H1 (cell line): ENCODE data around the gene RENBP. TPM values are rescaled to one million over a fixed set of nuclear protein-coding genes. Genes with fewer than 3 reads are reported as not detected.

Source experiments
- CTCF ChIA-PET: fragments of 300-600 bp; sonication (Branson Sonifier 250); formaldehyde crosslinking; loops from one replicate; lab custom pipeline; 2021; ENCODE audit not compliant: partially characterized antibody; lab: Charles Lee
- POLR2A ChIA-PET: fragments of 300-600 bp; sonication (Branson Sonifier 250); formaldehyde crosslinking; loops from one replicate; lab custom pipeline; 2021; ENCODE audit warnings: inconsistent platforms; ENCODE audit not compliant: partially characterized antibody; lab: Charles Lee
- DNase-seq, 2 experiments: peaks; one replicate each; pipeline versions ENCODE4 v3.0.0 to v3.0.0-alpha.2; 2010 to 2022; ENCODE audit warnings: low spot score in 2 of 2, low read depth in 1 of 2, mixed read lengths in 1 of 2
- FAIRE-seq: peaks from 2 replicates; lab custom pipeline; 2011; peaks lifted over from hg19 to GRCh38; lab: Jason Lieb, UNC
- H2AFZ ChIP-seq: 2 replicates; pipeline ENCODE4 v1.8.1; 2012; ENCODE audit warnings: low read length, inconsistent platforms
- H2AK5ac ChIP-seq: 2 replicates; pipeline ENCODE4 v1.6.1; 2013; ENCODE audit warnings: low read depth, low read length
- H2BK120ac ChIP-seq: replicated peaks from 2 replicates; pipeline ENCODE3; 2013; ENCODE audit warnings: low read depth, low read length, inconsistent platforms
- H2BK12ac ChIP-seq: 2 replicates; pipeline ENCODE4 v1.6.1; 2013; ENCODE audit warnings: low read depth, low read length
- H2BK15ac ChIP-seq: 2 replicates; pipeline ENCODE4 v1.6.1; 2013; ENCODE audit warnings: low read length
- H2BK20ac ChIP-seq: 2 replicates; pipeline ENCODE4 v1.6.1; 2013; ENCODE audit warnings: low read length
- H2BK5ac ChIP-seq: 2 replicates; pipeline ENCODE4 v1.6.1; 2013; ENCODE audit warnings: low read depth, low read length
- H3K14ac ChIP-seq: 2 replicates; pipeline ENCODE4 v1.6.1; 2013; ENCODE audit warnings: inconsistent platforms; ENCODE audit not compliant: insufficient read length
- H3K18ac ChIP-seq: 2 replicates; pipeline ENCODE4 v1.6.1; 2013; ENCODE audit warnings: low read length; ENCODE audit errors: extremely low read depth
- H3K23ac ChIP-seq: 2 replicates; pipeline ENCODE4 v1.6.1; 2013; ENCODE audit warnings: inconsistent platforms; ENCODE audit not compliant: insufficient read length
- H3K23me2 ChIP-seq: 2 replicates; pipeline ENCODE4 v1.6.1; 2013; ENCODE audit warnings: low read depth, low read length
- H3K27ac ChIP-seq: 2 replicates; pipeline ENCODE4 v1.6.1; 2011; ENCODE audit warnings: low read depth, low read length, inconsistent platforms
- H3K27me3 ChIP-seq, 4 experiments: replicated peaks in 1 of 4; 1 replicate in 1 of 4; 2 replicates in 3 of 4; pipeline versions ENCODE4 v1.6.1 to v1.8.1; 2011 to 2013; ENCODE audit warnings: low read length in 3 of 4, mild to moderate bottlenecking in 3 of 4, inconsistent platforms in 2 of 4, mixed read lengths in 2 of 4, moderate library complexity in 1 of 4; ENCODE audit not compliant: control insufficient read depth in 3 of 4, insufficient read depth in 3 of 4; ENCODE audit errors: extremely low read depth in 1 of 4
- H3K36me3 ChIP-seq, 4 experiments: 2 replicates each; pipeline versions ENCODE4 v1.6.1 to v1.8.1; 2011 to 2013; ENCODE audit warnings: mild to moderate bottlenecking in 4 of 4, low read length in 3 of 4, moderate library complexity in 2 of 4, control low read depth in 1 of 4, inconsistent platforms in 1 of 4; ENCODE audit not compliant: insufficient read depth in 4 of 4, control insufficient read depth in 2 of 4
- H3K4ac ChIP-seq: replicated peaks from 2 replicates; pipeline ENCODE3; 2013; ENCODE audit warnings: low read length, low read depth, mixed read lengths, inconsistent platforms; ENCODE audit not compliant: insufficient read length
- H3K4me1 ChIP-seq, 4 experiments: replicated peaks in 1 of 4; 1 replicate in 1 of 4; 2 replicates in 3 of 4; pipeline versions ENCODE4 v1.6.1 to v1.8.1; 2011 to 2013; ENCODE audit warnings: low read length in 3 of 4, inconsistent platforms in 2 of 4, mixed read lengths in 1 of 4; ENCODE audit not compliant: insufficient read depth in 4 of 4, control insufficient read depth in 3 of 4
- H3K4me2 ChIP-seq, 2 experiments: 2 replicates each; pipeline versions ENCODE4 v1.6.1 to v1.8.1; 2011 to 2013; ENCODE audit warnings: low read depth in 2 of 2, low read length in 2 of 2, control low read depth in 1 of 2, inconsistent platforms in 1 of 2, mild to moderate bottlenecking in 1 of 2; ENCODE audit not compliant: insufficient read depth in 1 of 2
- H3K4me3 ChIP-seq, 4 experiments: fragments of 200-600, 300-600 bp in 1 of 4; sonication (generic), shearing (Covaris generic), sonication (Bioruptor Twin) in 1 of 4; 2 replicates each; pipeline versions ENCODE4 v1.5.1 to v1.8.1; 2011 to 2016; ENCODE audit warnings: low read length in 4 of 4, low read depth in 3 of 4, control low read depth in 2 of 4, inconsistent platforms in 2 of 4, mild to moderate bottlenecking in 2 of 4, mixed read lengths in 1 of 4, moderate library complexity in 1 of 4; ENCODE audit not compliant: insufficient read depth in 2 of 4; ENCODE audit errors: extremely low read depth in 1 of 4
- H3K56ac ChIP-seq: replicated peaks from 2 replicates; pipeline ENCODE3; 2013; ENCODE audit warnings: low read depth, mild to moderate bottlenecking, mixed read lengths, low read length, inconsistent platforms; ENCODE audit not compliant: insufficient read length
- H3K79me1 ChIP-seq: 2 replicates; pipeline ENCODE4 v1.6.1; 2013; ENCODE audit warnings: low read depth, low read length, control low read depth
- H3K79me2 ChIP-seq, 2 experiments: 2 replicates each; pipeline versions ENCODE4 v1.6.1 to v1.8.1; 2012 to 2013; ENCODE audit warnings: low read length in 2 of 2, mild to moderate bottlenecking in 2 of 2, inconsistent platforms in 1 of 2; ENCODE audit not compliant: insufficient read depth in 2 of 2, control insufficient read depth in 1 of 2
- H3K9ac ChIP-seq, 4 experiments: replicated peaks in 1 of 4; 1 replicate in 1 of 4; 2 replicates in 3 of 4; pipeline versions ENCODE4 v1.6.1 to v1.8.1; 2011 to 2013; ENCODE audit warnings: low read depth in 3 of 4, low read length in 3 of 4, control low read depth in 2 of 4, mild to moderate bottlenecking in 2 of 4, moderate library complexity in 2 of 4, inconsistent platforms in 1 of 4; ENCODE audit errors: extremely low read depth in 1 of 4
- H3K9me3 ChIP-seq, 2 experiments: 2 replicates each; pipeline versions ENCODE4 v1.6.1 to v1.8.1; 2012 to 2013; ENCODE audit warnings: mild to moderate bottlenecking in 2 of 2, moderate library complexity in 2 of 2, control low read depth in 1 of 2, inconsistent platforms in 1 of 2, low read depth in 1 of 2, low read length in 1 of 2, mixed read lengths in 1 of 2; ENCODE audit not compliant: insufficient read depth in 2 of 2
- H4K20me1 ChIP-seq, 2 experiments: replicated peaks in 1 of 2; 2 replicates each; pipeline versions ENCODE3 to v1.8.1; 2011 to 2013; ENCODE audit warnings: inconsistent platforms in 2 of 2, low read length in 2 of 2, mild to moderate bottlenecking in 1 of 2; ENCODE audit not compliant: insufficient read depth in 2 of 2, control insufficient read depth in 1 of 2
- H4K5ac ChIP-seq: 2 replicates; pipeline ENCODE4 v1.6.1; 2013; ENCODE audit warnings: low read length, low read depth, mixed read lengths, inconsistent platforms; ENCODE audit not compliant: insufficient read length
- H4K8ac ChIP-seq: 2 replicates; pipeline ENCODE4 v1.8.0; 2013; ENCODE audit warnings: mild to moderate bottlenecking, moderate library complexity, low read length, inconsistent platforms; ENCODE audit not compliant: insufficient read depth; ENCODE audit errors: extremely low read depth
- H4K91ac ChIP-seq: replicated peaks from 2 replicates; pipeline ENCODE3; 2013; ENCODE audit warnings: low read length, mixed read lengths, inconsistent platforms; ENCODE audit not compliant: insufficient read length
- CHD1 ChIP-seq: IDR thresholded peaks from 2 replicates; pipeline ENCODE4 v1.6.1; 2012; ENCODE audit warnings: low read depth, low read length, improper control_type of control experiment
- EP300 ChIP-seq, 2 experiments: IDR thresholded peaks; 1 replicate in 1 of 2; 2 replicates in 1 of 2; pipeline ENCODE4 v1.6.1; 2011 to 2012; ENCODE audit warnings: low read depth in 2 of 2, low read length in 2 of 2, mild to moderate bottlenecking in 2 of 2, borderline replicate concordance in 1 of 2, inconsistent platforms in 1 of 2, moderate library complexity in 1 of 2
- GTF2F1 ChIP-seq: IDR thresholded peaks from 2 replicates; pipeline ENCODE4 v1.6.1; 2012; ENCODE audit warnings: low read depth, low read length, improper control_type of control experiment, borderline replicate concordance
- KDM5A ChIP-seq: fragments of 200-600 bp; IDR thresholded peaks from 2 replicates; pipeline ENCODE4 v1.7.1; 2012; ENCODE audit warnings: mild to moderate bottlenecking, low read length, inconsistent platforms, mixed read lengths
- RBBP5 ChIP-seq: IDR thresholded peaks from 2 replicates; pipeline ENCODE4 v1.7.1; 2012; ENCODE audit warnings: low read depth, mild to moderate bottlenecking, inconsistent platforms, low read length, moderate library complexity, borderline replicate concordance
- SIX5 ChIP-seq: IDR thresholded peaks from 2 replicates; pipeline ENCODE4 v1.6.1; 2011; ENCODE audit warnings: mild to moderate bottlenecking, low read depth, low read length
- SRF ChIP-seq: IDR thresholded peaks from 2 replicates; pipeline ENCODE4 v1.6.1; 2011; ENCODE audit warnings: mild to moderate bottlenecking, low read depth, low read length, moderate library complexity
- TAF7 ChIP-seq: optimal IDR thresholded peaks from 2 replicates; pipeline ENCODE3; 2011; ENCODE audit warnings: low read depth, mild to moderate bottlenecking, inconsistent platforms, low read length, moderate library complexity, borderline replicate concordance
- YY1 ChIP-seq: IDR thresholded peaks from 2 replicates; pipeline ENCODE4 v1.6.1; 2011; ENCODE audit warnings: low read depth, mild to moderate bottlenecking, low read length
- WGBS, 2 experiments: shearing (Covaris generic) in 1 of 2; methylation state at CpG; one replicate each; pipeline versions ENCODE4 v1.1.6 to v1.1.7; 2013 to 2015; ENCODE audit warnings: low lambda C conversion rate in 2 of 2, mixed read lengths in 2 of 2, inconsistent platforms in 1 of 2, low coverage in 1 of 2, missing lambda C conversion rate in 1 of 2; ENCODE audit not compliant: insufficient replicate concordance in 2 of 2, insufficient coverage in 1 of 2, insufficient read length in 1 of 2; ENCODE audit errors: extremely low coverage in 1 of 2, missing lambda C conversion rate in 1 of 2; 5-methylcytosine and 5-hydroxymethylcytosine counted together
- polyA plus RNA-seq, 7 experiments: library from polyadenylated mRNA; depleted of rRNA in 3 of 7; stranded (reverse) in 5 of 7; unstranded in 2 of 7; fragments of >200 nt in 5 of 7; fragments of 200-250 nt in 2 of 7; gene quantifications; 1 replicate in 5 of 7; 2 replicates in 1 of 7; 4 replicates in 1 of 7; pipeline versions ENCODE4 v1.2.1 to v1.2.3, GENCODE V29; 2011 to 2013; ENCODE audit warnings: missing spikeins in 2 of 7, mixed read lengths in 2 of 7
- total RNA-seq: library from RNA; stranded (reverse); fragmentation: NEBNext Ultra II Directional; extraction: Animal tissue kit (Norgen Biotek cat#: 25700); gene quantifications from 2 replicates; pipeline ENCODE4 v1.2.1, GENCODE V29; 2021

The RENBP gene
- total and polyA plus RNA-seq, 2 of the 8 experiments (the other 6 are each of a cell fraction or from before 2014, with no cell fraction given), result 12.4 to 21.8 TPM

- no peak overlapping the region for H3K27ac ChIP-seq
- no peaks in the 10 kb centered on the region for H3K27me3 ChIP-seq
- no peak overlapping the region for H2BK5ac ChIP-seq
- ChIA-PET POLR2A (no interaction called here), CTCF (interaction anchor here (0.6 kb wide), 1 partner anchor 9 kb away, joined by 4 read pairs; no protein-coding TSS in a partner anchor)
- H3K4me3 ChIP-seq, result no peak overlapping the region
- WGBS, 2 experiments, result 97% methylated on average over 14 of the region's 14 CpGs; no CpG with 5 or more reads in 1 of the 2 experiments
- H3K23me2 ChIP-seq, result no peaks in the 10 kb centered on the region; the same call in 1 of the 2 replicates
- H3K56ac ChIP-seq, result no peak overlapping the region
- no peak overlapping the region for H2AFZ ChIP-seq
- no peak overlapping the region for H3K23ac ChIP-seq
- no peak overlapping the region for H4K8ac ChIP-seq
- H3K4ac ChIP-seq, result no peak overlapping the region
- H3K14ac ChIP-seq, result no peak overlapping the region
- H3K4me1 ChIP-seq, result no peaks in the 10 kb centered on the region
- no peaks in the 10 kb centered on the region for H3K9me3 ChIP-seq
- H3K36me3 ChIP-seq, result no peaks in the 10 kb centered on the region
- H3K79me2 ChIP-seq, result no peaks in the 10 kb centered on the region
- no peak overlapping the region for H2AK5ac ChIP-seq
- H2BK12ac ChIP-seq, result no peak overlapping the region
- H2BK15ac ChIP-seq, result no peak overlapping the region
- H3K9ac ChIP-seq, result no peak overlapping the region
- DNase-seq (no peak), FAIRE-seq (no peak)
- no peak overlapping the region for H2BK20ac ChIP-seq
- H3K79me1 ChIP-seq, result no peaks in the 10 kb centered on the region
- no peaks in the 10 kb centered on the region for H4K20me1 ChIP-seq
- H3K18ac ChIP-seq, result no peak overlapping the region
- H4K5ac ChIP-seq, result no peak overlapping the region
- no peak overlapping the region for H4K91ac ChIP-seq
- no peak overlapping the region for H3K4me2 ChIP-seq
- H2BK120ac ChIP-seq, result no peak overlapping the region
- TF ChIP-seq CHD1 (no peak), GTF2F1 (no peak), RBBP5 (no peak), SIX5 (no peak), KDM5A (no peak), YY1 (no peak), TAF7 (no peak), SRF (no peak), EP300 (IDR thresholded peaks at IDR 0.05; ENCODE audit: borderline replicate concordance in 1 of 2, low read depth in 2 of 2, low read length in 2 of 2) (no peak)
Observed at GRCh38 chrX:153989973-153990655, 45.7 kb upstream of the RENBP start.
